Thyroid gland (tissue), 4 donors: Measurements from ENCODE around the gene FEM1C.

Source experiments
- POLR2A ChIP-seq, 2 donors: fragments of 450-650 bp; IDR thresholded peaks; one replicate each; pipeline ENCODE4 v1.6.1; 2017; ENCODE audit warnings: antibody characterized with exemption in 2 of 2, mild to moderate bottlenecking in 2 of 2, moderate library complexity in 1 of 2
- TF ChIP-seq, protein P1 (sequence below), 6 experiments: fragments of 200-600 bp in 3 of 6; fragments of 450-650 bp in 3 of 6; sonication (generic) in 3 of 6; IDR thresholded peaks; one replicate each; pipeline ENCODE4 v1.5.1; 2016 to 2019; ENCODE audit warnings: antibody characterized with exemption in 6 of 6, mild to moderate bottlenecking in 2 of 6, inconsistent platforms in 1 of 6, moderate library complexity in 1 of 6

DNA sequence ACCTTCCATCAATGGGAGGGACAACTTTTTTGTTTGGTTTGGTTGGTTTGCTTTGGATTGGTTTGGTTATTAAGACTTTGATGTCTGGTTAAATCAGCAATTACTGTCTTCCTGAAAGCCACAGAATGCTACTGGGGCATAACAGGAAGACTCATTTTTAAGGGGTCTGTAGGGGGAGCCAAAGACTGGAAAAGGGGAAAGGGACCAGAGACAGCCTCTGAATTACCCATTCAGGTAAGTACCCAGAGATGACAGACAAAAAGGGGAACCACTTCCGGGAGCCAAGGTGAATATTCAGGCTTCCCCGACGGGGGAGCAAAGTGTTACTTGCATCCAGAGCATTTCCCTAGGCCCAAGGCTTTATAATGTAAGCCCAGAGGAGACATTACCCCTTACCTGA, 4.6 kb upstream of the FEM1C start:
- TF ChIP-seq, protein P1, sequence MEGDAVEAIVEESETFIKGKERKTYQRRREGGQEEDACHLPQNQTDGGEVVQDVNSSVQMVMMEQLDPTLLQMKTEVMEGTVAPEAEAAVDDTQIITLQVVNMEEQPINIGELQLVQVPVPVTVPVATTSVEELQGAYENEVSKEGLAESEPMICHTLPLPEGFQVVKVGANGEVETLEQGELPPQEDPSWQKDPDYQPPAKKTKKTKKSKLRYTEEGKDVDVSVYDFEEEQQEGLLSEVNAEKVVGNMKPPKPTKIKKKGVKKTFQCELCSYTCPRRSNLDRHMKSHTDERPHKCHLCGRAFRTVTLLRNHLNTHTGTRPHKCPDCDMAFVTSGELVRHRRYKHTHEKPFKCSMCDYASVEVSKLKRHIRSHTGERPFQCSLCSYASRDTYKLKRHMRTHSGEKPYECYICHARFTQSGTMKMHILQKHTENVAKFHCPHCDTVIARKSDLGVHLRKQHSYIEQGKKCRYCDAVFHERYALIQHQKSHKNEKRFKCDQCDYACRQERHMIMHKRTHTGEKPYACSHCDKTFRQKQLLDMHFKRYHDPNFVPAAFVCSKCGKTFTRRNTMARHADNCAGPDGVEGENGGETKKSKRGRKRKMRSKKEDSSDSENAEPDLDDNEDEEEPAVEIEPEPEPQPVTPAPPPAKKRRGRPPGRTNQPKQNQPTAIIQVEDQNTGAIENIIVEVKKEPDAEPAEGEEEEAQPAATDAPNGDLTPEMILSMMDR (IDR thresholded peaks at IDR 0.05), result no peak
- TF ChIP-seq POLR2A (IDR thresholded peaks at IDR 0.05), result no peak
